HEK293 (cell line): Measurements from ENCODE around the gene CXCL6.

Experiments used
- CTCF ChIA-PET: fragments of 350-600 bp; formaldehyde crosslinking; extraction: SDS; loops from one replicate; lab custom pipeline; 2021; ENCODE audit warnings: antibody characterized with exemption; lab: Yijun Ruan, JAX
- POLR2A ChIA-PET: fragments of 300-600 bp; formaldehyde crosslinking; extraction: SDS; loops from one replicate; lab custom pipeline; 2020; ENCODE audit warnings: antibody characterized with exemption, inconsistent platforms; lab: Yijun Ruan, JAX
- H3K27ac ChIP-seq: fragments of 200-500 bp; sonication (Bioruptor generic); 2 replicates; pipeline ENCODE4 v1.5.1; 2014; ENCODE audit warnings: low read depth, low read length, control low read depth, inconsistent platforms; ENCODE audit errors: extremely low read depth
- H3K36me3 ChIP-seq, 2 experiments: fragments of 200-500 bp in 1 of 2; sonication (Bioruptor generic) in 1 of 2; 1 replicate in 1 of 2; 2 replicates in 1 of 2; pipeline ENCODE4 v1.5.1; 2014 to 2017; ENCODE audit warnings: inconsistent platforms in 2 of 2, low read length in 2 of 2; ENCODE audit not compliant: control insufficient read depth in 2 of 2, insufficient read depth in 1 of 2
- H3K4me1 ChIP-seq: fragments of 200-500 bp; sonication (Bioruptor generic); 2 replicates; pipeline ENCODE4 v1.5.1; 2014; ENCODE audit warnings: mild to moderate bottlenecking, low read length, inconsistent platforms; ENCODE audit not compliant: control insufficient read depth, insufficient read depth
- H3K4me3 ChIP-seq: 2 replicates; pipeline ENCODE4 v1.5.1; 2011; ENCODE audit warnings: low read depth, mild to moderate bottlenecking, control low read depth, low read length, moderate library complexity
- H3K9me3 ChIP-seq: fragments of 200-500 bp; sonication (Bioruptor generic); 2 replicates; pipeline ENCODE4 v1.5.1; 2014; ENCODE audit warnings: low read depth, low read length, inconsistent platforms; ENCODE audit not compliant: control insufficient read depth, insufficient read depth
- RBAK ChIP-seq: fragments of 450-650 bp; formaldehyde crosslinking; IDR thresholded peaks from 2 replicates; pipeline ENCODE4 v1.5.1; 2016; ENCODE audit warnings: missing biosample characterization, missing genetic modification characterization
- SP3 ChIP-seq: fragments of 450-650 bp; formaldehyde crosslinking; IDR thresholded peaks from 2 replicates; pipeline ENCODE4 v1.5.1; 2016; ENCODE audit warnings: missing biosample characterization, missing genetic modification characterization
- ZBTB17 ChIP-seq: fragments of 450-650 bp; formaldehyde crosslinking; IDR thresholded peaks from 2 replicates; pipeline ENCODE4 v1.5.1; 2016; ENCODE audit warnings: missing biosample characterization, missing genetic modification characterization
- ZBTB20 ChIP-seq: fragments of 450-650 bp; formaldehyde crosslinking; IDR thresholded peaks from 2 replicates; pipeline ENCODE4 v1.5.1; 2016; ENCODE audit warnings: missing biosample characterization, missing genetic modification characterization
- ZBTB48 ChIP-seq: fragments of 450-650 bp; formaldehyde crosslinking; IDR thresholded peaks from 2 replicates; pipeline ENCODE4 v1.5.1; 2016; ENCODE audit warnings: missing biosample characterization, missing genetic modification characterization
- ZEB2 ChIP-seq: fragments of 450-650 bp; formaldehyde crosslinking; IDR thresholded peaks from 2 replicates; pipeline ENCODE4 v1.5.1; 2016; ENCODE audit warnings: missing biosample characterization, missing genetic modification characterization
- ZIC2 ChIP-seq: fragments of 450-650 bp; formaldehyde crosslinking; IDR thresholded peaks from 2 replicates; pipeline ENCODE4 v1.5.1; 2016; ENCODE audit warnings: missing biosample characterization, missing genetic modification characterization
- ZNF214 ChIP-seq: fragments of 450-650 bp; formaldehyde crosslinking; IDR thresholded peaks from 2 replicates; pipeline ENCODE4 v1.5.1; 2017; ENCODE audit warnings: missing biosample characterization, mild to moderate bottlenecking, missing genetic modification characterization, borderline replicate concordance
- ZNF24 ChIP-seq: fragments of 450-650 bp; formaldehyde crosslinking; IDR thresholded peaks from 2 replicates; pipeline ENCODE4 v1.5.1; 2016; ENCODE audit warnings: missing biosample characterization, missing genetic modification characterization
- ZNF335 ChIP-seq: fragments of 450-650 bp; formaldehyde crosslinking; conservative IDR thresholded peaks from 2 replicates; pipeline ENCODE4 v1.5.1; 2016; ENCODE audit warnings: missing biosample characterization, missing genetic modification characterization
- ZNF366 ChIP-seq: fragments of 450-650 bp; formaldehyde crosslinking; conservative IDR thresholded peaks from 2 replicates; pipeline ENCODE4 v1.5.1; 2016; ENCODE audit warnings: missing biosample characterization, missing genetic modification characterization
- ZNF37A ChIP-seq: fragments of 450-650 bp; IDR thresholded peaks from 2 replicates; pipeline ENCODE4 v1.5.1; 2018; ENCODE audit warnings: missing biosample characterization, missing genetic modification characterization
- ZNF394 ChIP-seq: fragments of 450-650 bp; formaldehyde crosslinking; IDR thresholded peaks from 2 replicates; pipeline ENCODE4 v1.5.1; 2016; ENCODE audit warnings: missing biosample characterization, missing genetic modification characterization, mild to moderate bottlenecking, moderate library complexity, borderline replicate concordance
- ZNF560 ChIP-seq: fragments of 450-650 bp; formaldehyde crosslinking; IDR thresholded peaks from 2 replicates; pipeline ENCODE4 v1.5.1; 2017; ENCODE audit warnings: missing biosample characterization, missing genetic modification characterization, borderline replicate concordance
- ZNF600 ChIP-seq: fragments of 450-650 bp; formaldehyde crosslinking; IDR thresholded peaks from 2 replicates; pipeline ENCODE4 v1.5.1; 2016; ENCODE audit warnings: missing biosample characterization, missing genetic modification characterization
- ZNF626 ChIP-seq: fragments of 450-650 bp; sonication (Bioruptor Pico); formaldehyde crosslinking; IDR thresholded peaks from 2 replicates; pipeline ENCODE4 v1.5.1; 2018; ENCODE audit warnings: missing biosample characterization, missing genetic modification characterization, inconsistent platforms
- ZNF654 ChIP-seq: fragments of 450-650 bp; formaldehyde crosslinking; IDR thresholded peaks from 2 replicates; pipeline ENCODE4 v1.5.1; 2016; ENCODE audit warnings: low read depth, missing biosample characterization, missing genetic modification characterization
- ZNF768 ChIP-seq: fragments of 450-650 bp; formaldehyde crosslinking; IDR thresholded peaks from 2 replicates; pipeline ENCODE4 v1.5.1; 2018; ENCODE audit warnings: missing biosample characterization, mild to moderate bottlenecking, missing genetic modification characterization
- TF ChIP-seq, protein P1 (sequence below): fragments of 450-650 bp; formaldehyde crosslinking; IDR thresholded peaks from 2 replicates; pipeline ENCODE4 v1.5.1; 2016; ENCODE audit warnings: missing biosample characterization, missing genetic modification characterization
- TF ChIP-seq, protein P2 (sequence below): fragments of 450-650 bp; formaldehyde crosslinking; optimal IDR thresholded peaks from 2 replicates; pipeline ENCODE3; 2016; ENCODE audit warnings: missing biosample characterization, mild to moderate bottlenecking, missing genetic modification characterization
- TF ChIP-seq, protein P3 (sequence below): fragments of 450-650 bp; formaldehyde crosslinking; IDR thresholded peaks from 2 replicates; pipeline ENCODE4 v1.5.1; 2017; ENCODE audit warnings: missing biosample characterization, missing genetic modification characterization
- TF ChIP-seq, protein P4 (sequence below): fragments of 450-650 bp; formaldehyde crosslinking; IDR thresholded peaks from 2 replicates; pipeline ENCODE4 v1.5.1; 2016; ENCODE audit warnings: missing biosample characterization, missing genetic modification characterization
- TF ChIP-seq, protein P5 (sequence below): fragments of 450-650 bp; formaldehyde crosslinking; conservative IDR thresholded peaks from 2 replicates; pipeline ENCODE4 v1.5.1; 2016; ENCODE audit warnings: low read depth, missing biosample characterization, missing genetic modification characterization

The CXCL6 gene

DNA sequence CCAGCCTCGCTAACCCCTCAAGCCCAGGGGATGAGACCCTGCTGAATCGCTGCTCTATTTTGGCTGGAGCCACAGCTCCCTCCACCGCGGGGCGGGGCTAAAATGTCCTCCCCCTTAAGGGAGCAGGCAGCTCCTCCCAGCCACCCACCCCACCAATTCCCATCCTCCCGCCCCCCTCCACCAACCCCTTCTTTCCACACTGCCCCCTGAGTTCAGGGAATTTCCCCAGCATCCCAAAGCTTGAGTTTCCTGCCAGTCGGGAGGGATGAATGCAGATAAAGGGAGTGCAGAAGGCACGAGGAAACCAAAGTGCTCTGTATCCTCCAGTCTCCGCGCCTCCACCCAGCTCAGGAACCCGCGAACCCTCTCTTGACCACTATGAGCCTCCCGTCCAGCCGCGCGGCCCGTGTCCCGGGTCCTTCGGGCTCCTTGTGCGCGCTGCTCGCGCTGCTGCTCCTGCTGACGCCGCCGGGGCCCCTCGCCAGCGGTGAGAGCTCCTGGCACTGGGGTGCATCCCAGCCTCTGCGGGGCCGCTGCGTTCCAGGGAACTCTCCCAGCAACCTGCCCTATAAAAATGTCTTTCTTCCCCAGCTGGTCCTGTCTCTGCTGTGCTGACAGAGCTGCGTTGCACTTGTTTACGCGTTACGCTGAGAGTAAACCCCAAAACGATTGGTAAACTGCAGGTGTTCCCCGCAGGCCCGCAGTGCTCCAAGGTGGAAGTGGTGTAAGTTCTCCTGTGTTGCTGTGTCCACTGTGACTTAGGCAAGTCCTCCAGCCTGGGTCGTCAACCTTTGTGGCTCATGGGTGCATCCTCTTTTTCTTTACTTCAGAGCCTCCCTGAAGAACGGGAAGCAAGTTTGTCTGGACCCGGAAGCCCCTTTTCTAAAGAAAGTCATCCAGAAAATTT is at the start of gene CXCL6:
Gene CXCL6, plus strand, starts transcription at position 306 of the 907 bp plus-strand sequence. Its CDS starts 73 bp downstream, at position 379.
- H3K4me3 ChIP-seq: peak within 1 kb of the TSS; percentile 28

More for the DNA sequence above, at the start of gene CXCL6:
- TF ChIP-seq ZBTB20 (tag by site-specific recombination): peak; percentile 68; the same call in 1 of the 2 replicates
- TF ChIP-seq ZBTB17: peak; percentile 60
- TF ChIP-seq ZNF654 (tag by site-specific recombination): no peak
- no peak for TF ChIP-seq ZEB2 (tag by site-specific recombination)
- no peak for TF ChIP-seq ZNF24 (tag by site-specific recombination)
- TF ChIP-seq RBAK (tag by site-specific recombination): no peak
- TF ChIP-seq ZNF37A (tag by site-specific recombination): no peak
- TF ChIP-seq ZNF560: no peak
- TF ChIP-seq, protein P1, sequence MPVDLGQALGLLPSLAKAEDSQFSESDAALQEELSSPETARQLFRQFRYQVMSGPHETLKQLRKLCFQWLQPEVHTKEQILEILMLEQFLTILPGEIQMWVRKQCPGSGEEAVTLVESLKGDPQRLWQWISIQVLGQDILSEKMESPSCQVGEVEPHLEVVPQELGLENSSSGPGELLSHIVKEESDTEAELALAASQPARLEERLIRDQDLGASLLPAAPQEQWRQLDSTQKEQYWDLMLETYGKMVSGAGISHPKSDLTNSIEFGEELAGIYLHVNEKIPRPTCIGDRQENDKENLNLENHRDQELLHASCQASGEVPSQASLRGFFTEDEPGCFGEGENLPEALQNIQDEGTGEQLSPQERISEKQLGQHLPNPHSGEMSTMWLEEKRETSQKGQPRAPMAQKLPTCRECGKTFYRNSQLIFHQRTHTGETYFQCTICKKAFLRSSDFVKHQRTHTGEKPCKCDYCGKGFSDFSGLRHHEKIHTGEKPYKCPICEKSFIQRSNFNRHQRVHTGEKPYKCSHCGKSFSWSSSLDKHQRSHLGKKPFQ (tag by site-specific recombination): no peak
- TF ChIP-seq SP3 (tag by site-specific recombination): 0 out of 2 replicates have a peak, but pooled peaks have one; percentile 30
- TF ChIP-seq, protein P2, sequence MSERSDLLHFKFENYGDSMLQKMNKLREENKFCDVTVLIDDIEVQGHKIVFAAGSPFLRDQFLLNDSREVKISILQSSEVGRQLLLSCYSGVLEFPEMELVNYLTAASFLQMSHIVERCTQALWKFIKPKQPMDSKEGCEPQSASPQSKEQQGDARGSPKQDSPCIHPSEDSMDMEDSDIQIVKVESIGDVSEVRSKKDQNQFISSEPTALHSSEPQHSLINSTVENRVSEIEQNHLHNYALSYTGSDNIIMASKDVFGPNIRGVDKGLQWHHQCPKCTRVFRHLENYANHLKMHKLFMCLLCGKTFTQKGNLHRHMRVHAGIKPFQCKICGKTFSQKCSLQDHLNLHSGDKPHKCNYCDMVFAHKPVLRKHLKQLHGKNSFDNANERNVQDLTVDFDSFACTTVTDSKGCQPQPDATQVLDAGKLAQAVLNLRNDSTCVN (tag by site-specific recombination): peak; percentile 56
- peak; percentile 92 for TF ChIP-seq ZIC2 (tag by site-specific recombination)
- TF ChIP-seq ZNF626 (tag by site-specific recombination): no peak
- peak; percentile 47 for TF ChIP-seq ZNF335 (tag by site-specific recombination)
- TF ChIP-seq ZNF768 (tag by site-specific recombination): no peak
- TF ChIP-seq ZNF214 (tag by site-specific recombination): no peak
- peak; percentile 33; the same call in 1 of the 2 replicates for TF ChIP-seq ZNF600 (tag by site-specific recombination)
- TF ChIP-seq, protein P3, sequence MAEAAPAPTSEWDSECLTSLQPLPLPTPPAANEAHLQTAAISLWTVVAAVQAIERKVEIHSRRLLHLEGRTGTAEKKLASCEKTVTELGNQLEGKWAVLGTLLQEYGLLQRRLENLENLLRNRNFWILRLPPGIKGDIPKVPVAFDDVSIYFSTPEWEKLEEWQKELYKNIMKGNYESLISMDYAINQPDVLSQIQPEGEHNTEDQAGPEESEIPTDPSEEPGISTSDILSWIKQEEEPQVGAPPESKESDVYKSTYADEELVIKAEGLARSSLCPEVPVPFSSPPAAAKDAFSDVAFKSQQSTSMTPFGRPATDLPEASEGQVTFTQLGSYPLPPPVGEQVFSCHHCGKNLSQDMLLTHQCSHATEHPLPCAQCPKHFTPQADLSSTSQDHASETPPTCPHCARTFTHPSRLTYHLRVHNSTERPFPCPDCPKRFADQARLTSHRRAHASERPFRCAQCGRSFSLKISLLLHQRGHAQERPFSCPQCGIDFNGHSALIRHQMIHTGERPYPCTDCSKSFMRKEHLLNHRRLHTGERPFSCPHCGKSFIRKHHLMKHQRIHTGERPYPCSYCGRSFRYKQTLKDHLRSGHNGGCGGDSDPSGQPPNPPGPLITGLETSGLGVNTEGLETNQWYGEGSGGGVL (tag by site-specific recombination): 0 out of 2 replicates have a peak, but pooled peaks have one; percentile 22
- TF ChIP-seq ZNF366: 0 out of 2 replicates have a peak, but pooled peaks have one; percentile 11
- TF ChIP-seq, protein P4, sequence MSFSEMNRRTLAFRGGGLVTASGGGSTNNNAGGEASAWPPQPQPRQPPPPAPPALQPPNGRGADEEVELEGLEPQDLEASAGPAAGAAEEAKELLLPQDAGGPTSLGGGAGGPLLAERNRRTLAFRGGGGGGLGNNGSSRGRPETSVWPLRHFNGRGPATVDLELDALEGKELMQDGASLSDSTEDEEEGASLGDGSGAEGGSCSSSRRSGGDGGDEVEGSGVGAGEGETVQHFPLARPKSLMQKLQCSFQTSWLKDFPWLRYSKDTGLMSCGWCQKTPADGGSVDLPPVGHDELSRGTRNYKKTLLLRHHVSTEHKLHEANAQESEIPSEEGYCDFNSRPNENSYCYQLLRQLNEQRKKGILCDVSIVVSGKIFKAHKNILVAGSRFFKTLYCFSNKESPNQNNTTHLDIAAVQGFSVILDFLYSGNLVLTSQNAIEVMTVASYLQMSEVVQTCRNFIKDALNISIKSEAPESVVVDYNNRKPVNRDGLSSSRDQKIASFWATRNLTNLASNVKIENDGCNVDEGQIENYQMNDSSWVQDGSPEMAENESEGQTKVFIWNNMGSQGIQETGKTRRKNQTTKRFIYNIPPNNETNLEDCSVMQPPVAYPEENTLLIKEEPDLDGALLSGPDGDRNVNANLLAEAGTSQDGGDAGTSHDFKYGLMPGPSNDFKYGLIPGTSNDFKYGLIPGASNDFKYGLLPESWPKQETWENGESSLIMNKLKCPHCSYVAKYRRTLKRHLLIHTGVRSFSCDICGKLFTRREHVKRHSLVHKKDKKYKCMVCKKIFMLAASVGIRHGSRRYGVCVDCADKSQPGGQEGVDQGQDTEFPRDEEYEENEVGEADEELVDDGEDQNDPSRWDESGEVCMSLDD: 0 out of 2 replicates have a peak, but pooled peaks have one; percentile 21
- peak; percentile 59 for TF ChIP-seq ZBTB48 (tag by site-specific recombination)
- TF ChIP-seq, protein P5, sequence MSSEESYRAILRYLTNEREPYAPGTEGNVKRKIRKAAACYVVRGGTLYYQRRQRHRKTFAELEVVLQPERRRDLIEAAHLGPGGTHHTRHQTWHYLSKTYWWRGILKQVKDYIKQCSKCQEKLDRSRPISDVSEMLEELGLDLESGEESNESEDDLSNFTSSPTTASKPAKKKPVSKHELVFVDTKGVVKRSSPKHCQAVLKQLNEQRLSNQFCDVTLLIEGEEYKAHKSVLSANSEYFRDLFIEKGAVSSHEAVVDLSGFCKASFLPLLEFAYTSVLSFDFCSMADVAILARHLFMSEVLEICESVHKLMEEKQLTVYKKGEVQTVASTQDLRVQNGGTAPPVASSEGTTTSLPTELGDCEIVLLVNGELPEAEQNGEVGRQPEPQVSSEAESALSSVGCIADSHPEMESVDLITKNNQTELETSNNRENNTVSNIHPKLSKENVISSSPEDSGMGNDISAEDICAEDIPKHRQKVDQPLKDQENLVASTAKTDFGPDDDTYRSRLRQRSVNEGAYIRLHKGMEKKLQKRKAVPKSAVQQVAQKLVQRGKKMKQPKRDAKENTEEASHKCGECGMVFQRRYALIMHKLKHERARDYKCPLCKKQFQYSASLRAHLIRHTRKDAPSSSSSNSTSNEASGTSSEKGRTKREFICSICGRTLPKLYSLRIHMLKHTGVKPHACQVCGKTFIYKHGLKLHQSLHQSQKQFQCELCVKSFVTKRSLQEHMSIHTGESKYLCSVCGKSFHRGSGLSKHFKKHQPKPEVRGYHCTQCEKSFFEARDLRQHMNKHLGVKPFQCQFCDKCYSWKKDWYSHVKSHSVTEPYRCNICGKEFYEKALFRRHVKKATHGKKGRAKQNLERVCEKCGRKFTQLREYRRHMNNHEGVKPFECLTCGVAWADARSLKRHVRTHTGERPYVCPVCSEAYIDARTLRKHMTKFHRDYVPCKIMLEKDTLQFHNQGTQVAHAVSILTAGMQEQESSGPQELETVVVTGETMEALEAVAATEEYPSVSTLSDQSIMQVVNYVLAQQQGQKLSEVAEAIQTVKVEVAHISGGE (tag by site-specific recombination): no peak
- TF ChIP-seq ZNF394: peak; percentile 24; the same call in 1 of the 2 replicates
- H3K9me3 ChIP-seq: no peaks in the 10 kb centered on the region
- H3K4me1 ChIP-seq: no peaks in the 10 kb centered on the region
- ChIA-PET POLR2A (no interaction called here), CTCF (interaction anchor here (0.6 kb wide), 1 partner anchor 298 kb away, joined by 4 read pairs; no protein-coding TSS in a partner anchor)
- no peaks in the 10 kb centered on the region for H3K36me3 ChIP-seq
- H3K27ac ChIP-seq: peak within 1 kb of the TSS; percentile 10; the same call in 1 of the 2 replicates
